Mesendoderm (in vitro differentiated cells): ENCODE results near the gene WASF2. TPM values are rescaled to one million over a fixed set of nuclear protein-coding genes. Genes with fewer than 3 reads are reported as not detected.
A peak's percentile ranks its signal among the peaks of the same experiment; 100 is the strongest.
"Not testable (repeated sequence)": the region's sequence is repeated elsewhere in the genome, so short reads cannot be mapped to it uniquely, and the experiment has no call there.

Experiments used
- DNase-seq: peaks from one replicate; pipeline ENCODE4 v3.0.0; 2013
- H2AK5ac ChIP-seq: 2 replicates; pipeline ENCODE4 v1.6.1; 2013; ENCODE audit warnings: low read length, inconsistent platforms
- H2BK120ac ChIP-seq: 2 replicates; pipeline ENCODE4 v1.6.1; 2013; ENCODE audit warnings: low read depth, mild to moderate bottlenecking, low read length, moderate library complexity, mixed read lengths
- H2BK15ac ChIP-seq: replicated peaks from 2 replicates; pipeline ENCODE4 v1.6.1; 2013; ENCODE audit warnings: low read depth, mild to moderate bottlenecking, moderate library complexity
- H2BK5ac ChIP-seq: 2 replicates; pipeline ENCODE4 v1.6.1; 2013; ENCODE audit warnings: low read length, inconsistent platforms
- H3K18ac ChIP-seq: 2 replicates; pipeline ENCODE4 v1.6.1; 2013; ENCODE audit warnings: mild to moderate bottlenecking, low read length, mixed read lengths
- H3K23ac ChIP-seq: one replicate; pipeline ENCODE4 v1.6.1; 2013; ENCODE audit warnings: low read length
- H3K27ac ChIP-seq: 2 replicates; pipeline ENCODE4 v1.5.1; 2013; ENCODE audit warnings: low read depth, mild to moderate bottlenecking, inconsistent platforms, low read length, moderate library complexity
- H3K27me3 ChIP-seq: 2 replicates; pipeline ENCODE4 v1.6.1; 2013; ENCODE audit warnings: low read length, control low read depth, mild to moderate bottlenecking, inconsistent platforms; ENCODE audit not compliant: insufficient read depth, poor library complexity
- H3K36me3 ChIP-seq: 2 replicates; pipeline ENCODE4 v1.6.1; 2013; ENCODE audit warnings: low read length, inconsistent platforms; ENCODE audit not compliant: control insufficient read depth, insufficient read depth
- H3K4ac ChIP-seq: one replicate; pipeline ENCODE4 v1.6.1; 2013; ENCODE audit warnings: low read depth, mild to moderate bottlenecking, low read length, moderate library complexity
- H3K4me1 ChIP-seq: 2 replicates; pipeline ENCODE4 v1.6.1; 2013; ENCODE audit warnings: low read depth, low read length, inconsistent platforms; ENCODE audit not compliant: control insufficient read depth
- H3K4me2 ChIP-seq: 2 replicates; pipeline ENCODE4 v1.6.1; 2013; ENCODE audit warnings: low read length
- H3K4me3 ChIP-seq: 2 replicates; pipeline ENCODE4 v1.5.1; 2013; ENCODE audit warnings: mild to moderate bottlenecking, low read length
- H3K56ac ChIP-seq: one replicate; pipeline ENCODE4 v1.6.1; 2013; ENCODE audit warnings: low read length
- H3K79me1 ChIP-seq: 2 replicates; pipeline ENCODE4 v1.6.1; 2013; ENCODE audit warnings: low read length, inconsistent platforms
- H3K79me2 ChIP-seq: 2 replicates; pipeline ENCODE4 v1.6.1; 2013; ENCODE audit warnings: mild to moderate bottlenecking, low read length; ENCODE audit not compliant: control insufficient read depth, insufficient read depth
- H3K9ac ChIP-seq: 2 replicates; pipeline ENCODE4 v1.6.1; 2013; ENCODE audit warnings: low read length, inconsistent platforms
- H4K5ac ChIP-seq: one replicate; pipeline ENCODE4 v1.6.1; 2013; ENCODE audit warnings: low read length
- H4K8ac ChIP-seq: one replicate; pipeline ENCODE4 v1.6.1; 2013; ENCODE audit warnings: low read depth, mild to moderate bottlenecking, control low read depth, low read length, moderate library complexity
- WGBS: extraction: QIAGEN DNeasy Blood & Tissue Kit; methylation state at CpG from one replicate; pipeline ENCODE4 v1.1.7; 2013; ENCODE audit warnings: low lambda C conversion rate, missing lambda C conversion rate; ENCODE audit not compliant: insufficient coverage; ENCODE audit errors: extremely low coverage; 5-methylcytosine and 5-hydroxymethylcytosine counted together
- polyA plus RNA-seq, 2 experiments: library from polyadenylated mRNA; stranded (reverse); fragments of 200-250 nt; gene quantifications; one replicate each; pipeline ENCODE4 v1.2.3, GENCODE V29; 2013

The WASF2 gene, protein sequence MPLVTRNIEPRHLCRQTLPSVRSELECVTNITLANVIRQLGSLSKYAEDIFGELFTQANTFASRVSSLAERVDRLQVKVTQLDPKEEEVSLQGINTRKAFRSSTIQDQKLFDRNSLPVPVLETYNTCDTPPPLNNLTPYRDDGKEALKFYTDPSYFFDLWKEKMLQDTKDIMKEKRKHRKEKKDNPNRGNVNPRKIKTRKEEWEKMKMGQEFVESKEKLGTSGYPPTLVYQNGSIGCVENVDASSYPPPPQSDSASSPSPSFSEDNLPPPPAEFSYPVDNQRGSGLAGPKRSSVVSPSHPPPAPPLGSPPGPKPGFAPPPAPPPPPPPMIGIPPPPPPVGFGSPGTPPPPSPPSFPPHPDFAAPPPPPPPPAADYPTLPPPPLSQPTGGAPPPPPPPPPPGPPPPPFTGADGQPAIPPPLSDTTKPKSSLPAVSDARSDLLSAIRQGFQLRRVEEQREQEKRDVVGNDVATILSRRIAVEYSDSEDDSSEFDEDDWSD
- 45.4 TPM for polyA plus RNA-seq (2013, experiment 1 of 2)
- 46.2 TPM for polyA plus RNA-seq (2013, experiment 2 of 2)

DNA sequence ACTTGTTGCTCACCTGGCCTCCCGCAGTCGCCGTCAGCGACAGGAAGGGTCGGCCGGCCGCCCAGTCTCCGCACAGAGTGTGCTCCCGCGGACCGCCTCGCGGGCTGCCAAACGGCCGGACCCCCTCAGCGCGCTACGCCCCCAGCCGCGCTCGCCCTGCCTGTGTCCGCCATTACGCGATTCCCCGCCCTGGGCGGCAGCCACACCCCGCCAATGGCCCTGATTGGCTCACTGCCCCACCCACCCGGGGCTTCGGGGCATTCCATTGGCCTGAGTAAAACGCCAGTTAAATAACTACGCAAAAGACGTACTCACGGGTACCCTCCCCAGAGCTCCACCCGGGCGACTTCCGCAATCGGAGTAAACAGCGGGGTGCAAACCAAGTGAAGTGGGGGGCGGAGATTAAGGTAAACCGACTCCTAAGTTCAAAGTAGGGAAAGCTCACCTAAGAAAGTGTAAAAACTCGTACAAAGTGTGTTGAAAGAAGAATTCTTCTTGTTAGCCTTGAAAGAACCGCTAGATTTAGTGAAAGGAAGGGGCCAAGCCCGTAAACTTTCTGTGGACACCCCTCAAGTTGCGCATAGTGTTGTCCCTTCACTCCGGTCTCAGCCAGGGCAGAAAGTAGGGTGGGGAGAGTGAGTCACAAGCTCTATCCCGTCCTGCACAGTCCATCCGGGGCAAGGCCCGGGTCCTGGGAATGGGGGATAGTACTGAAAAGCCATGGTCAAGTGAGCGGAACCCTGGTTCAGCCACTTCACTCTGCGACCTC, at the start of gene WASF2:
Gene WASF2, minus strand, starts transcription at position 195 of the 769 bp plus-strand sequence. CDS start 61,277 bp downstream, outside the sequence.
- no CpG with 5 or more reads among the region's 50 CpGs for WGBS
- Histone ChIP-seq H3K27me3 (no peaks in the 10 kb centered on the region), H3K79me1 (peaks cover 3% of the 10 kb centered on the region), H4K8ac (peak within 1 kb of the TSS; percentile 68), H3K4ac (peak within 1 kb of the TSS; percentile 92), H2BK15ac (no peak within 1 kb of the TSS), H3K4me2 (peak within 1 kb of the TSS; percentile 95), H3K23ac (no peak within 1 kb of the TSS), H3K56ac (peak within 1 kb of the TSS; percentile 91), H2BK120ac (peak within 1 kb of the TSS; percentile 52), H4K5ac (peak within 1 kb of the TSS; percentile 77), H3K79me2 (peaks cover 23% of the 10 kb centered on the region), H3K4me3 (peak within 1 kb of the TSS; percentile 99), H3K18ac (peak within 1 kb of the TSS; percentile 96), H2AK5ac (peak within 1 kb of the TSS; percentile 94), H3K9ac (peak within 1 kb of the TSS; percentile 98), H3K27ac (peak within 1 kb of the TSS; percentile 72), H3K4me1 (peaks cover 5% of the 10 kb centered on the region), H3K36me3 (no peaks in the 10 kb centered on the region), H2BK5ac (peak within 1 kb of the TSS; percentile 85)
- DNase-seq = peak; percentile 98

DNA sequence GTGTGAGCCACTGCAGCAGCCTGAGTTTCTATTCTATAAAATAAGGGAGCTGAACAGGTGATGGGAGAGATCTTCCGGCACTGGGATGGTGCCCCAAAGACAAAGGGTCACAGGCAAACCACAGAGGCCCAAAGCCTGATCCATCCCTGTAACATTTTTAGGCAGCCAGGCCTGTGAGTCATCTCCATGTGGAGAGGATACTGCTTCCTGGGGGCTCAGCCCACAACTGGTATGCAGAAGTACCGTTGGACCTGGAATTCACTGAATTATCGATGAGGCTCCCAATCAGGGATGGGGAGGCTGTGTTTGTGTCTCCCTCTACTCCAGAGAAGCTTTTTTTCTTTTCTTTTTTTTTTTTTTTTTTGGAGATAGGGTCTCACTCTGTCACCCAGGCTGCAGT, 48.8 kb upstream of the WASF2 start:
- Histone ChIP-seq H2BK15ac (no peak overlapping the region), H3K36me3 (no peaks in the 10 kb centered on the region), H3K4me1 (peaks cover 24% of the 10 kb centered on the region), H3K79me1 (peaks cover 7% of the 10 kb centered on the region), H4K8ac (no peak overlapping the region), H2AK5ac (no peak overlapping the region), H4K5ac (no peak overlapping the region), H3K18ac (no peak overlapping the region), H3K9ac (no peak overlapping the region), H3K27ac (no peak overlapping the region), H3K79me2 (no peaks in the 10 kb centered on the region), H3K4ac (no peak overlapping the region), H3K27me3 (no peaks in the 10 kb centered on the region), H3K4me2 (no peak overlapping the region), H2BK5ac (no peak overlapping the region), H3K56ac (no peak overlapping the region), H2BK120ac (no peak overlapping the region), H3K4me3 (no peak overlapping the region), H3K23ac (no peak overlapping the region)
- WGBS = no CpG with 5 or more reads among the region's 3 CpGs
- DNase-seq = peak; percentile 90

DNA sequence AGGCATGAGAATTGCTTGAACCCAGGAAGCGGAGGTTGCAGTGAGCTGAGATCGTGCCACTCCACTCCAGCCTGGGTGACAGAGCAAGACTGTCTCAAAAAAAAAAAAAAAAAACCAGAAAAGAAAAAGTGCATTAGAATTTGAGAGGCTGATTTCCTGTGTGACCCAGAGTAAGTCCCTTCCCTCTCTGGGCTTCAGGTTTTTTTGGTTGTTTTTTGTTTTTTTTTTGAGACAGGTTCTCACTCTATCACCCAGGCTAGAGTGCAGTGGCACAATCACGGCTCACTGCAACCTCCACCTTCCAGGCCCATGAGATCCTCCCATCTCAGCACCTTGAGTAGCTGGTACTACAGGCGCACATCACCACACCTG, 48.3 kb upstream of the WASF2 start:
- H2AK5ac ChIP-seq, H3K79me2 ChIP-seq, H3K27me3 ChIP-seq, H3K79me1 ChIP-seq, H3K9ac ChIP-seq, H2BK5ac ChIP-seq, H4K5ac ChIP-seq, H3K4me2 ChIP-seq, H3K23ac ChIP-seq, H3K27ac ChIP-seq, H3K4ac ChIP-seq, H4K8ac ChIP-seq, H3K18ac ChIP-seq, H2BK120ac ChIP-seq, DNase-seq, H3K56ac ChIP-seq, H3K36me3 ChIP-seq, H2BK15ac ChIP-seq, H3K4me3 ChIP-seq: not testable (repeated sequence)
- H3K4me1 ChIP-seq = peaks cover 23% of the 10 kb centered on the region
- no CpG with 5 or more reads among the region's 4 CpGs for WGBS

- DNase-seq = peak; percentile 95
- no peak overlapping the region for H2BK15ac ChIP-seq
- H3K79me2 ChIP-seq = no peaks in the 10 kb centered on the region
These were observed 46.8 kb upstream of the WASF2 start for GRCh38 chr1:27536767-27537166.

GRCh38 chr1:27536010-27536757, 46.2 kb upstream of the WASF2 start:
- no peak overlapping the region for H3K27ac ChIP-seq

More at GRCh38 chr1:27536767-27537166, 46.8 kb upstream of the WASF2 start:
- H2BK120ac ChIP-seq = no peak overlapping the region
- H3K27ac ChIP-seq = no peak overlapping the region
- H3K9ac ChIP-seq = peak overlapping the region; percentile 57
- peak overlapping the region; percentile 94 for H3K23ac ChIP-seq
- H4K5ac ChIP-seq = peak overlapping the region; percentile 81
- peak overlapping the region; percentile 99 for H2AK5ac ChIP-seq
- H3K36me3 ChIP-seq = no peaks in the 10 kb centered on the region
- no peak overlapping the region for H4K8ac ChIP-seq
- WGBS = no CpG with 5 or more reads among the region's 11 CpGs
- peaks cover 21% of the 10 kb centered on the region for H3K4me1 ChIP-seq
- H3K4ac ChIP-seq = no peak overlapping the region
- H3K18ac ChIP-seq = no peak overlapping the region
- no peak overlapping the region for H3K4me3 ChIP-seq
- H3K79me1 ChIP-seq = peaks cover 7% of the 10 kb centered on the region
- no peaks in the 10 kb centered on the region for H3K27me3 ChIP-seq
- peak overlapping the region; percentile 86 for H3K56ac ChIP-seq
- peak overlapping the region; percentile 89 for H2BK5ac ChIP-seq
- peak overlapping the region; percentile 24 for H3K4me2 ChIP-seq

More at GRCh38 chr1:27536010-27536757, 46.2 kb upstream of the WASF2 start:
- H3K4me3 ChIP-seq = no peak overlapping the region
- H2BK120ac ChIP-seq = no peak overlapping the region
- peak overlapping the region; percentile 48 for H2BK5ac ChIP-seq
- peaks cover 21% of the 10 kb centered on the region for H3K4me1 ChIP-seq
- peak overlapping the region; percentile 34 for H3K9ac ChIP-seq
- no peaks in the 10 kb centered on the region for H3K27me3 ChIP-seq
- H3K36me3 ChIP-seq = no peaks in the 10 kb centered on the region
- peak overlapping the region; percentile 32 for H2AK5ac ChIP-seq
- H3K79me2 ChIP-seq = no peaks in the 10 kb centered on the region
- H2BK15ac ChIP-seq = no peak overlapping the region
- no peak for DNase-seq
- WGBS = no CpG with 5 or more reads among the region's 15 CpGs
- peaks cover 7% of the 10 kb centered on the region for H3K79me1 ChIP-seq
- no peak overlapping the region for H3K4me2 ChIP-seq
- H3K4ac ChIP-seq = no peak overlapping the region
- H3K18ac ChIP-seq = peak overlapping the region; percentile 2
- peak overlapping the region; percentile 54 for H3K56ac ChIP-seq
- no peak overlapping the region for H4K8ac ChIP-seq
- H4K5ac ChIP-seq = no peak overlapping the region
- H3K23ac ChIP-seq = peak overlapping the region; percentile 0
